Parietal lobe (tissue), 1 donor: ENCODE measurements around the gene PGA3. TPM values are rescaled to one million over a fixed set of nuclear protein-coding genes. Genes with fewer than 3 reads are reported as not detected.

Experiments
- total RNA-seq: library from RNA; depleted of rRNA; stranded (reverse); fragments of >200 nt; gene quantifications from one replicate; pipeline ENCODE4 v1.2.3, GENCODE V29; 2014

Gene PGA3
- total RNA-seq: not detected

DNA sequence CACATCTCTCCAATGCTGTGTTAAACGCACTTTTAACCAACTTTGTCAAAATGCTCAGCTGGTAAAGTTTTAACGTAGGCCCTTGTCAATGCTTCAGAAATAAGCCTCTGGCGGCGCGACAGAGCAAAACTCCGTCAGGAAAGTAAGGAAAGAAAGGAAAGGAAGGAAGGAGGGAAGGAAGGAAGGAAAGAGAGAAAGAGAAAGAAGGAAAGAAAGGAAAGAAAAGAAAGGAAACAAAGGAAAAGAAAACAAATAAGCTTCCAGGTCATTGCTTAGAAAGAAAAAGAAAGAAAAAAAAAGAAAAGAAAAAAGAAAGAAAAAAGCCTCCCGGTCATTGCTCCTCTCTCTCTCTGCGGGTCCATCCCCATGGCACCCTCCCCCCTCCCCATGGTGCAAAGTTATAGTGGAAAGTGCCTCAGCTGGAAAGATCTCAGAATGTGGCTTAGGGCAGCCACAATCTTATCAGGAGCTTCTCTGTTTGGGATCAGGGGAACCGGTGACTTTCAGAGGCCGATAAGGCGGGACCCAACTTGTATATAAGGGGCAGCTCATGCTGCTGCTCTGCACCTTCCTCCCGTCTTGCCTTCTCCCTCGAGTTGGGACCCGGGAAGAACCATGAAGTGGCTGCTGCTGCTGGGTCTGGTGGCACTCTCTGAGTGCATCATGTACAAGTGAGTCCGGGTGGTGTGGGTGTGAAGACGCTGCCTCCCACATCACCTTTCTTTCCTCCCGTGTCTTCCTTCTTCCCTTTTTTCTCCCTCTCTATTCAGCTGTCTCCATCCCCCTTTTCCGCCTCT, at the start of gene PGA3:
Gene PGA3 (plus strand): TSS at position 566 of the 797 bp plus-strand sequence. CDS start 50 bp downstream, at position 616.

DNA sequence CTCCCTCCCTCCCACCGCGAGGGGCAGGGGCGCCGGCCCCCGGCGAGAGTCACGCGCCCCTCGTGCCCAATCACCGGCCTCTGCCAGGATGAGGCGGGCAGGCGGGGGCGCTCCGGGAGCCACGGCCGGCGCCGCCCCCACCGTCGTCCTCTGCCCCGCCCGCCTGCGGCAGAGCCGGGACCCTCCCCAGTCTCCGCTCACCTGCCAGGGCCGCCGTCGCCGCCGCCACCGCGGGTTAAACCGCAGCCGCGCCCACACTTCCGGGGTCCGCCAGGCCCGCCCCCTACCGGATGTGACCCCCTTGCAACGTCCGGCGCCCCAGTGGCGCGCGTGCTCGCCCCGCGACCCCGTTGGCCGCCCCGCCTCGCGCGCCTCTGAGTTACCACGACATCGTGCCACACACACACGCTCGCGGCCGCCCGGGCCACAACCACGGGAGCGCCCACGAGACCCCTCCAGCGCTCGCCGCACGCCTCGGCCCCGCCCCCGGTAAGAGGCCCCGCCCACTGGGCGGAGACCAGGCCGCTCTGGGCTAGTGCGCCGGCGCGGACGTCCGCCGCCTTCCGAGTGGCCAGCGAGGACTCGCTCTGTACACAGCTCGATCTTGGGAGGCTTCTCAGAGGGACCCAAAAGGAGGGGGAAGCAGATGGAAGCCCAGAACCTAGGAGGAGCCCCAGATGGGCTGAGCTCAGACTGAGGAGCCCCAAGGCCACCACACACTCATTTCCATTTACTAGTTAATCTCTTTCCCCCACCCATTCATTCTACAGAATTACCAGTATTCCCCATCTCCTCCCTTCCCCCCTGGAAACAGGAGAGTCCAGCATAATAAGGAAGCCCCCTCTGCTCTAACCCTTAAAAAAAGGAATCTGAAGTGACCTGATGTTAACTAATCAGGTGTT, 41.9 kb upstream of the PGA3 start, which contains the start of gene VPS37C:
Gene VPS37C (minus strand): TSS at position 237 of the 902 bp plus-strand sequence. CDS start 22,597 bp downstream, outside the sequence.

DNA sequence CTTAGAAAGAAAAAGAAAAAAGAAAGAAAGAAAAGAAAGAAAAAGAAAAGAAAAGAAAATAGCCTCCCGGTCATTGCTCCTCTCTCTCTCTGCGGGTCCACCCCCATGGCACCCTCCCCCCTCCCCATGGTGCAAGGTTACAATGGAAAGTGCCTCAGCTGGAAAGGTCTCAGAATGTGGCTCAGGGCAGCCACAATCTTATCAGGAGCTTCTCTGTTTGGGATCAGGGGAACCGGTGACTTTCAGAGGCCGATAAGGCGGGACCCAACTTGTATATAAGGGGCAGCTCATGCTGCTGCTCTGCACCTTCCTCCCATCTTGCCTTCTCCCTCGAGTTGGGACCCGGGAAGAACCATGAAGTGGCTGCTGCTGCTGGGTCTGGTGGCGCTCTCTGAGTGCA, 18.7 kb downstream of the PGA3 start, which contains the start of gene PGA4:
Gene PGA4 (plus strand): TSS at position 301 of the 400 bp plus-strand sequence. CDS start 54 bp downstream, at position 355.

DNA sequence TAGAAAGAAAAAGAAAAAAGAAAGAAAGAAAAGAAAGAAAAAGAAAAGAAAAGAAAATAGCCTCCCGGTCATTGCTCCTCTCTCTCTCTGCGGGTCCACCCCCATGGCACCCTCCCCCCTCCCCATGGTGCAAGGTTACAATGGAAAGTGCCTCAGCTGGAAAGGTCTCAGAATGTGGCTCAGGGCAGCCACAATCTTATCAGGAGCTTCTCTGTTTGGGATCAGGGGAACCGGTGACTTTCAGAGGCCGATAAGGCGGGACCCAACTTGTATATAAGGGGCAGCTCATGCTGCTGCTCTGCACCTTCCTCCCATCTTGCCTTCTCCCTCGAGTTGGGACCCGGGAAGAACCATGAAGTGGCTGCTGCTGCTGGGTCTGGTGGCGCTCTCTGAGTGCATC, 37.6 kb downstream of the PGA3 start, which contains the start of gene PGA5:
Gene PGA5 (plus strand): TSS at position 301 of the 400 bp plus-strand sequence. CDS start 52 bp downstream, at position 353.

Other genes with a start within 250 kb of the PGA3 start
- not detected for gene CD6, start 231.8 kb upstream of the PGA3 start, total RNA-seq
- not detected for gene CD5, start 101.0 kb upstream of the PGA3 start, total RNA-seq
- 12.2 TPM for gene VPS37C, start 42.1 kb upstream of the PGA3 start, total RNA-seq
- not detected for gene PGA4, start 18.8 kb downstream of the PGA3 start, total RNA-seq
- gene PGA5, start 37.7 kb downstream of the PGA3 start, total RNA-seq: not detected
- 7.2 TPM for gene VWCE, start 91.8 kb downstream of the PGA3 start, total RNA-seq
- 201 TPM for gene DDB1, start 129.6 kb downstream of the PGA3 start, total RNA-seq
- gene TKFC, start 129.7 kb downstream of the PGA3 start, total RNA-seq: 14.4 TPM
- gene CYB561A3, start 158.4 kb downstream of the PGA3 start, total RNA-seq: 12.5 TPM
- gene TMEM138, start 158.9 kb downstream of the PGA3 start, total RNA-seq: 43.2 TPM
- 9.4 TPM for gene TMEM216, start 189.1 kb downstream of the PGA3 start, total RNA-seq
- 50.4 TPM for gene CPSF7, start 226.5 kb downstream of the PGA3 start, total RNA-seq
- 52.3 TPM for gene SDHAF2, start 226.6 kb downstream of the PGA3 start, total RNA-seq